Karpas-422 (cell line): ENCODE measurements around the gene NOSTRIN. TPM values are rescaled to one million over a fixed set of nuclear protein-coding genes. Genes with fewer than 3 reads are reported as not detected.

ENCODE experiments used
- DNase-seq: peaks from one replicate; pipeline ENCODE4 v3.0.0-alpha.2; 2015
- H2AFZ ChIP-seq: fragments of 200-600 bp; sonication (generic); 2 replicates; pipeline ENCODE4 v1.6.1; 2014; ENCODE audit warnings: antibody characterized with exemption, low read length, mixed read lengths
- H3K27ac ChIP-seq: fragments of 200-600 bp; sonication (generic); 2 replicates; pipeline ENCODE4 v1.5.1; 2014; ENCODE audit warnings: mild to moderate bottlenecking, low read length, moderate library complexity
- H3K27me3 ChIP-seq: fragments of 200-600 bp; sonication (generic); 2 replicates; pipeline ENCODE4 v1.6.1; 2014; ENCODE audit warnings: low read length, mixed read lengths
- H3K36me3 ChIP-seq: fragments of 200-600 bp; sonication (generic); 2 replicates; pipeline ENCODE4 v1.6.1; 2014; ENCODE audit warnings: low read length, mixed read lengths; ENCODE audit not compliant: insufficient read depth
- H3K4me1 ChIP-seq: fragments of 200-600 bp; sonication (generic); 2 replicates; pipeline ENCODE4 v1.6.1; 2014; ENCODE audit warnings: mild to moderate bottlenecking, low read length, mixed read lengths
- H3K4me2 ChIP-seq: fragments of 200-600 bp; sonication (generic); 2 replicates; pipeline ENCODE4 v1.6.1; 2014; ENCODE audit warnings: low read length, low read depth, mild to moderate bottlenecking; ENCODE audit not compliant: poor library complexity, severe bottlenecking
- H3K4me3 ChIP-seq: fragments of 200-600 bp; sonication (generic); 2 replicates; pipeline ENCODE4 v1.5.1; 2014; ENCODE audit warnings: mild to moderate bottlenecking, antibody characterized with exemption, low read length, mixed read lengths
- H3K79me2 ChIP-seq: fragments of 200-600 bp; sonication (generic); 2 replicates; pipeline ENCODE4 v1.6.1; 2014; ENCODE audit warnings: mild to moderate bottlenecking, low read length, mixed read lengths
- H3K9ac ChIP-seq: fragments of 200-600 bp; sonication (generic); 2 replicates; pipeline ENCODE4 v1.6.0; 2014; ENCODE audit warnings: low read length
- H3K9me2 ChIP-seq: fragments of 200-600 bp; sonication (generic), shearing (Covaris generic); replicated peaks from 2 replicates; pipeline ENCODE4 v1.6.0; 2014; ENCODE audit warnings: mild to moderate bottlenecking, low read length, moderate library complexity; ENCODE audit not compliant: insufficient read depth
- H3K9me3 ChIP-seq: fragments of 300-700, 200-600 bp; sonication (generic); 2 replicates; pipeline ENCODE4 v1.6.1; 2014; ENCODE audit warnings: low read length, mixed read lengths
- H4K20me1 ChIP-seq: fragments of 200-600 bp; sonication (generic); 2 replicates; pipeline ENCODE4 v1.6.1; 2014; ENCODE audit warnings: mild to moderate bottlenecking, antibody characterized with exemption, low read length, low read depth; ENCODE audit not compliant: insufficient read depth
- total RNA-seq: library from RNA; depleted of rRNA; stranded (reverse); fragments of >200 nt; shearing (Covaris generic); gene quantifications from 2 replicates; pipeline ENCODE4 v1.2.3, GENCODE V29; 2014; ENCODE audit warnings: low replicate concordance

NOSTRIN gene
- total RNA-seq, 1 experiment from 2014 or later = not detected

- H3K27me3 ChIP-seq = no peaks in the 10 kb centered on the region
- no peak overlapping the region for H3K4me3 ChIP-seq
- H3K9me3 ChIP-seq = no peaks in the 10 kb centered on the region
- H3K36me3 ChIP-seq = no peaks in the 10 kb centered on the region
- H3K9ac ChIP-seq = no peak overlapping the region
- H3K79me2 ChIP-seq = no peaks in the 10 kb centered on the region
- no peak overlapping the region for H3K4me2 ChIP-seq
- no peak for DNase-seq
- no peaks in the 10 kb centered on the region for H3K9me2 ChIP-seq
- no peaks in the 10 kb centered on the region for H3K4me1 ChIP-seq
- no peak overlapping the region for H2AFZ ChIP-seq
- no peaks in the 10 kb centered on the region for H4K20me1 ChIP-seq
- H3K27ac ChIP-seq = no peak overlapping the region
These were observed 39.0 kb downstream of the NOSTRIN start for GRCh38 chr2:168841445-168841844.

DNA sequence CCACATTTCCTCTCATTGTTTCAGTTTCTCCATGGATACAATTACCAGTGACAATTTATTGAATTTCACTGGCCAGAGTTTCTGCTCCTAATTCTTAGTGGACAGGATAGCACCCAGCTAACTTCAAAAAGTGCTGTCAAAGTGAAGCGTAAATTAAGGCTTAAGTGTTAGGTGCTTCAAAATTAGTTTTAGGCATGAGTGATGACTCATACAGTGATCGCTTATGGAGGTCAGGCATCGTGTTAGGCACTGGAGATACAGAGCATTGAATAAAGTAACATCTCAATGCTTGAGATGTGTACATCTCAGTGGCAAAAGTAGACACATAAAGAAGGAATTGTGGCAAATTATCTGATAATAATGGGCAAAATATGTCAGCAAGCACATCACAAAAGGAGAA lies 40.8 kb downstream of the NOSTRIN start:
- Histone ChIP-seq H3K9me2 (no peaks in the 10 kb centered on the region), H3K79me2 (no peaks in the 10 kb centered on the region), H3K27ac (no peak overlapping the region), H3K9me3 (no peaks in the 10 kb centered on the region), H3K4me2 (no peak overlapping the region), H3K27me3 (no peaks in the 10 kb centered on the region), H3K4me1 (peaks cover 5% of the 10 kb centered on the region; the same call in 1 of the 2 replicates), H2AFZ (no peak overlapping the region), H4K20me1 (no peaks in the 10 kb centered on the region), H3K4me3 (no peak overlapping the region), H3K36me3 (no peaks in the 10 kb centered on the region), H3K9ac (no peak overlapping the region)
- no peak for DNase-seq

GRCh38 chr2:168848225-168848624 lies 45.8 kb downstream of the NOSTRIN start:
- peak; percentile 69 for DNase-seq
- no peak overlapping the region for H3K27ac ChIP-seq
- H3K4me3 ChIP-seq = no peak overlapping the region

GRCh38 chr2:168849610-168850009 lies 47.2 kb downstream of the NOSTRIN start:
- DNase-seq = no peak
- no peaks in the 10 kb centered on the region for H3K79me2 ChIP-seq
- no peak overlapping the region for H3K27ac ChIP-seq
- H3K9ac ChIP-seq = no peak overlapping the region
- H3K9me3 ChIP-seq = no peaks in the 10 kb centered on the region
- H3K4me3 ChIP-seq = no peak overlapping the region
- H3K9me2 ChIP-seq = no peaks in the 10 kb centered on the region
- H3K4me2 ChIP-seq = no peak overlapping the region
- H3K36me3 ChIP-seq = no peaks in the 10 kb centered on the region
- peaks cover 9% of the 10 kb centered on the region for H3K4me1 ChIP-seq
- no peaks in the 10 kb centered on the region for H4K20me1 ChIP-seq
- no peak overlapping the region for H2AFZ ChIP-seq
- no peaks in the 10 kb centered on the region for H3K27me3 ChIP-seq

More at GRCh38 chr2:168848225-168848624, 45.8 kb downstream of the NOSTRIN start:
- H3K4me2 ChIP-seq = no peak overlapping the region
- H3K79me2 ChIP-seq = no peaks in the 10 kb centered on the region
- H3K36me3 ChIP-seq = no peaks in the 10 kb centered on the region
- H3K9ac ChIP-seq = no peak overlapping the region
- peaks cover 9% of the 10 kb centered on the region for H3K4me1 ChIP-seq
- H3K9me3 ChIP-seq = no peaks in the 10 kb centered on the region
- no peaks in the 10 kb centered on the region for H4K20me1 ChIP-seq
- no peaks in the 10 kb centered on the region for H3K9me2 ChIP-seq
- H3K27me3 ChIP-seq = no peaks in the 10 kb centered on the region
- no peak overlapping the region for H2AFZ ChIP-seq

GRCh38 chr2:168850846-168851245 lies 48.4 kb downstream of the NOSTRIN start:
- Histone ChIP-seq H3K9ac (no peak overlapping the region), H3K27me3 (no peaks in the 10 kb centered on the region), H3K4me1 (peaks cover 9% of the 10 kb centered on the region), H3K27ac (no peak overlapping the region), H3K9me2 (no peaks in the 10 kb centered on the region), H3K36me3 (no peaks in the 10 kb centered on the region), H3K9me3 (no peaks in the 10 kb centered on the region), H3K79me2 (no peaks in the 10 kb centered on the region), H3K4me3 (no peak overlapping the region), H3K4me2 (no peak overlapping the region), H2AFZ (no peak overlapping the region), H4K20me1 (no peaks in the 10 kb centered on the region)
- no peak for DNase-seq

- Histone ChIP-seq H3K27ac (no peak overlapping the region), H3K4me2 (no peak overlapping the region), H3K4me3 (no peak overlapping the region), H3K4me1 (peaks cover 9% of the 10 kb centered on the region), H3K9ac (no peak overlapping the region), H3K27me3 (no peaks in the 10 kb centered on the region), H4K20me1 (no peaks in the 10 kb centered on the region), H3K9me2 (no peaks in the 10 kb centered on the region), H3K9me3 (no peaks in the 10 kb centered on the region), H3K36me3 (no peaks in the 10 kb centered on the region), H3K79me2 (no peaks in the 10 kb centered on the region), H2AFZ (no peak overlapping the region)
- DNase-seq = no peak
These were observed 49.4 kb downstream of the NOSTRIN start for GRCh38 chr2:168851674-168852320.

GRCh38 chr2:168852481-168852880 lies 50.0 kb downstream of the NOSTRIN start:
- H3K27me3 ChIP-seq = no peaks in the 10 kb centered on the region
- peaks cover 9% of the 10 kb centered on the region for H3K4me1 ChIP-seq
- DNase-seq = no peak
- no peaks in the 10 kb centered on the region for H3K9me2 ChIP-seq
- H3K9ac ChIP-seq = no peak overlapping the region
- no peaks in the 10 kb centered on the region for H4K20me1 ChIP-seq
- H3K4me2 ChIP-seq = no peak overlapping the region
- no peak overlapping the region for H2AFZ ChIP-seq
- no peaks in the 10 kb centered on the region for H3K9me3 ChIP-seq
- no peaks in the 10 kb centered on the region for H3K79me2 ChIP-seq
- no peak overlapping the region for H3K4me3 ChIP-seq
- no peaks in the 10 kb centered on the region for H3K36me3 ChIP-seq
- H3K27ac ChIP-seq = no peak overlapping the region

DNA sequence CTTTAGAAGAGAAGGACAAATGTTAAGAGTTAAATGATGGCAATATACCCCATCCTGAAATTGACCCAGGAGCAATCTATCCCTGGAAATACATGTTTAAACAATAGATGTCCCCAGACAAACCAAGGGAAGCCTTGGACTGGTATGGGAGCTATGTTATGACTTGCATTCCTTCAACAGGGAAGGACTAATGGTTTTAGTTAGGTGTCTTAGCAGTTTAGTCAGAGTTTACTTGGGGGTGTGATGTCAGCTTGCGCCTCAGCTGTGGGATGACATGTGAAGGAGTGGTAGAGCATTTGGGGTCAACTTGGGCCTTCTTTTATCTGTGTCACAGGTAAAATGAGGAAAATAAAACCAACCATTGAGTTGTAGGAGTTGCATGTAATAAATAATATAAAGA lies 51.0 kb downstream of the NOSTRIN start:
- no peak overlapping the region for H2AFZ ChIP-seq
- no peak for DNase-seq
- H3K27ac ChIP-seq = no peak overlapping the region
- no peaks in the 10 kb centered on the region for H3K27me3 ChIP-seq
- no peak overlapping the region for H3K4me2 ChIP-seq
- H4K20me1 ChIP-seq = no peaks in the 10 kb centered on the region
- peaks cover 2% of the 10 kb centered on the region for H3K4me1 ChIP-seq
- H3K79me2 ChIP-seq = no peaks in the 10 kb centered on the region
- no peaks in the 10 kb centered on the region for H3K9me2 ChIP-seq
- H3K9ac ChIP-seq = no peak overlapping the region
- H3K36me3 ChIP-seq = no peaks in the 10 kb centered on the region
- H3K4me3 ChIP-seq = no peak overlapping the region
- no peaks in the 10 kb centered on the region for H3K9me3 ChIP-seq
